ENCODE results near the gene IVNS1ABP.

GRCh38 chr1:185249563-185249962 is 67.5 kb downstream of the IVNS1ABP start:
- TF ChIP-seq POLR2A (IDR thresholded peaks at IDR 0.05) (no peak), CTCF (IDR thresholded peaks at IDR 0.05) (no peak), EP300 (IDR thresholded peaks at IDR 0.05) (no peak)
